HFF-Myc (cell line): ENCODE results near the gene DERL3.

Source experiments
- DNase-seq: peaks from one replicate; pipeline ENCODE4 v3.0.0-alpha.2; 2011; ENCODE audit warnings: low read depth; ENCODE audit errors: extremely low read depth
- H3K4me3 ChIP-seq: replicated peaks from 2 replicates; pipeline ENCODE4 v1.5.1; 2011; ENCODE audit warnings: low read depth, mild to moderate bottlenecking, control low read depth, low read length
- TF ChIP-seq, protein P1 (sequence below): IDR thresholded peaks from 2 replicates; pipeline ENCODE4 v1.5.1; 2012; ENCODE audit warnings: mild to moderate bottlenecking, low read depth, low read length, control low read depth; ENCODE audit errors: missing control alignments

DERL3 gene

DNA sequence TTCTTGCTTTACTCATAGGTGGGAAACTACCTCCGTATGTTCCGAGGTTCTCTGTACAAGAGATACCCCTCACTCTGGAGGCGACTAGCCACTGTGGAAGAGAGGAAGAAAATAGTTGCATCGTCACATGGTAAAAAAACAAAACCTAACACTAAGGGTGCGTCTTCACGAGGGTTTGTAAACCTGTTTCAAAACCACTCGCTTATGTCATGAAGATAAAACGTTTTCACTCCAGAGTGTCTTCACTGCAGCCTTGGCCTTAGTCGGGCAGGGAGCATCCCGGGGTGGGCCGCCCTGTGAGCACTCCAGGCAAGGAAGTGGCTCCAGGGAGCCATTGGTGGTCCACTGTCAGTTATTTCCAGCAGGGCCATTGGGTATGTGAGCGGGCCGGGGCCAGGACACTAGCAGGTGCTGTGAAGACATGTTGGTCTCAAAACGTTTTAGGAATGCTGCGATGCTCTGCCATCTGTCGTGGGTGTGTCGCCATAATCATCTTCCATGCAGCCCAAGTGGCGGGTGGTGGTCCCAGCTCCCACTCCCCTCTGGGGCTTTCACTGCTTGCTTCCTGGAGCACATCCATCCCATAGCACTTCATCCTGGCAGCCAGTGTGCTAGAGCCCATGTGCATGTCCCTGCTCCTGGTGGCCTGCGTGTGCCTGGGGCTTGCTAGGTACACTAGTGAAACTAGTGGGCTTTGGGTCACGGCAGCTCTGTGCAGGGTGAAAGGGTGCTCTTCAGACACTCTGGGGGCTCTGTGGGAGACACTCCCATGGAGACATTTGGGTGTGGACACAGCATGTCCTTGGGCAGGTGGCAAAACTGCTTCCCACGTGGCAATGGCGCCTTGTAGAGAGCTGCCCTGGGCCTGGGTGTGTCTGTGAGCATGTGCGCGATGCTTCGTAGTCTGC, 46.8 kb downstream of the DERL3 start:
- TF ChIP-seq, protein P1, sequence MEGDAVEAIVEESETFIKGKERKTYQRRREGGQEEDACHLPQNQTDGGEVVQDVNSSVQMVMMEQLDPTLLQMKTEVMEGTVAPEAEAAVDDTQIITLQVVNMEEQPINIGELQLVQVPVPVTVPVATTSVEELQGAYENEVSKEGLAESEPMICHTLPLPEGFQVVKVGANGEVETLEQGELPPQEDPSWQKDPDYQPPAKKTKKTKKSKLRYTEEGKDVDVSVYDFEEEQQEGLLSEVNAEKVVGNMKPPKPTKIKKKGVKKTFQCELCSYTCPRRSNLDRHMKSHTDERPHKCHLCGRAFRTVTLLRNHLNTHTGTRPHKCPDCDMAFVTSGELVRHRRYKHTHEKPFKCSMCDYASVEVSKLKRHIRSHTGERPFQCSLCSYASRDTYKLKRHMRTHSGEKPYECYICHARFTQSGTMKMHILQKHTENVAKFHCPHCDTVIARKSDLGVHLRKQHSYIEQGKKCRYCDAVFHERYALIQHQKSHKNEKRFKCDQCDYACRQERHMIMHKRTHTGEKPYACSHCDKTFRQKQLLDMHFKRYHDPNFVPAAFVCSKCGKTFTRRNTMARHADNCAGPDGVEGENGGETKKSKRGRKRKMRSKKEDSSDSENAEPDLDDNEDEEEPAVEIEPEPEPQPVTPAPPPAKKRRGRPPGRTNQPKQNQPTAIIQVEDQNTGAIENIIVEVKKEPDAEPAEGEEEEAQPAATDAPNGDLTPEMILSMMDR = no peak
- DNase-seq = no peak
- H3K4me3 ChIP-seq = peak overlapping the region; percentile 1; the same call in 1 of the 2 replicates

DNA sequence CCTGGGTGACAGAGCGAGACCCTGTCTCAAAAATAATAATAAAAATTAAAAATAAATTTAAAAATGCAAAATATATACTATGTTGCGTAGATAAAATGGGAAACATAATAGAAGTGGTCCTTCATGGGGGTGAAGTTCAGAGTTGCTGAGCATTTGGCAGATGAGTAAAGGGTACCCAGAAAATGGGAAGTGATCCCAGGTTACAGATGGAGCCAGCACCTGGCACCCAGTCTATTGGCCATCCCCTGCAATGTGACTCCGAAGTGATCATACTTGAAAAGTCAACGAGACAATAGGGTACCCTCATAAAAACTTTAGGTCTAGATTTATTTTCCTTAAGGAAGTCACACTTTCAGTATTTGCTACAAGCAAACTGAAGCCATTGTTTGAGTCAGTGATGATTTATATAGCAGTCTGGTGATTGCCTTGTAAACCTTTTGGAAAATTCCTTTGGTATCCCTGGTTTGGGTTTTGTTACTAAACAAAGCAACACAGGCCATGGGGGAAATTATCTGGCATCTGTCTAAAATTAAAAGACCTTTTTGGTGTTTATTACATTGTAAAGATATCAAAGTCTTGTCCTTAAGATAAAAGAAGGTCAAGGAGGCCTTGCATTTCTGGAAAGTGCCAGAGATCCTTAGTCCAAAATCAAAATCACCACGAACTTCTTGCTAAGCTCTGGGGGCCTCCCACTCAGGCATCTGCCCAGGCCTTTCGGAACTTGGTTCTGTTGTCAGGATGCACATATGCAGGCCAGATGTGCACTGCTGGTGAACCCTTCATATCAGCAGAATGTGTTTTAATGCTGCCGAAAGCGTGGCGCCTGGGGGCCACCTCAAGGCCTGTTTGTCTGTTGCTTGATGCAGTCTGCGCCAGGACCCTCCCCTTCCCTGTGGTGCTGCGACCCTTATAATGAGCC, 47.7 kb downstream of the DERL3 start:
- peak; percentile 94 for DNase-seq
- TF ChIP-seq, protein P1 = no peak
- peak overlapping the region; percentile 1; the same call in 1 of the 2 replicates for H3K4me3 ChIP-seq

DNA sequence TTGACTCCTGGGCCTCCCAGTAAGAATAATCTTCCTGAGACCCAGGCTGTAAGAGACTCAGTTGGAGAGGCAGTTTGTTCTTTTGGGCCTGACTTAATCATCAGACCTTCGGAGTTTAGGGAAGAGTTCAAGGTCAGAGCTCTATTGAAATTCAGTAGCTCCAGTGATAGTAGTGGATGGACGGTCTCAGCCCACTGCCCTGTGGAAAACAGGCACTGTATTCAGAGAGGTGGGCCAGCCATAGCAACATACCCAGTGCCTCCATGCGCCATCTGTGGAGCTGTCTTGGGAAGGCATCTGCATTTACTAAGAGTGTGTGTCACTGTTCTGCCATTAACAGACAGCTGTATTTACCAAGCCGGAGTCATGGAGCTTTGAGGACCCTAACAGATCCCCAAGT, 49.2 kb downstream of the DERL3 start:
- TF ChIP-seq, protein P1 = no peak
- DNase-seq = no peak
- H3K4me3 ChIP-seq = no peak overlapping the region

DNA sequence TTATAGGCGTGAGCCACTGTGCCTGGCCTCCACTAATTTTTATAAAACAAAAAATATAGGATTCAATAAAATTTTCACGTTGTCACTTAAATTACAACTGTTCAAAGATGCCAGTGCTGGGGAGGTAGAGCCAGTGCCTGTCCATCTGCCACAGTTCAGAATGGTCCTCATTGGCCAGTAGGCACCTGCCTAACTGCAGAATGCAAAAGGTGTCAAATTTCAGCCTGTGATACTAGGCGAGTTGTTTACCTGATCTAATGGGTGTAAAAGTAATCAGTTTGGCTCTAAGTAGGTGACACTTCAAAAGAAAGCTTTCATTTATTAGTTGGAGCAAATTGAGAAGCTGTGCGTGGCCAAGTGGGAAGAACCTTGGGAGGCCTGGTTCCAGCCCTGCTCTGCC, 49.7 kb downstream of the DERL3 start:
- TF ChIP-seq, protein P1 = no peak
- DNase-seq = no peak
- no peak overlapping the region for H3K4me3 ChIP-seq

DNA sequence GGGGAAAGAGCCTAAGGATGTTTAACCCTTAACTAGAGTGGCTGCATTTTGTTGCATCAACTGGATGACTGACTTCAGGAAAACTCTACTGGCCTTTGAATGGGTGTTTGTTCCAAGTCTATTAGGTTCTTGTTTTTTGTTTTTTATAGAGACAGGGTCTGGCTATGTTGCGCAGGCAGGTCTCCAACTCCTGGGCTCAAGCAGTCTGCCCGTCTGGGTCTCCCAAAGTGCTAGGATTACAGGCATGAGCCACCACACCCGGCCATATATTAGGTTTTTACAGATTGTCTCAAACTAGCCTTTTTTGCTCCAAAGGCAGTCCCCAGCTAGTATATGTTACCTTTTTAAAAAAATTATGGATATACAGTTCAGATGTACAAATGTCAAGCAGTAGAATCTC, 50.9 kb downstream of the DERL3 start:
- TF ChIP-seq, protein P1 = no peak
- DNase-seq = no peak
- peak overlapping the region; percentile 72 for H3K4me3 ChIP-seq

DNA sequence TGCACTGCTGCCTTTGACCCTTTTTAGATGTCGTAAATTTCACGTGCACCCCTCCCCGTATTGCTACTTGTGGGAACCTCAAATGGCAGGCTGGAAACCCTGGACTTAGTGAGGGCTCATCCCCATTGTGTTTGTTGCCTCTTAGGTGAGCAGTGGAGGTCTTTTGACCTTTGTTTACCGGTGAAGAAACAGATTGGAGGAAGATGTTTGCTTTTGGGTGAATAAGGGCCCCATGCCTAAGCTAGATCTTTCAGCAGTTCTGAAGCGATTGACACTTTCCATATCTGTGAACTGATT, 51.3 kb downstream of the DERL3 start:
- DNase-seq = no peak
- TF ChIP-seq, protein P1 = no peak
- H3K4me3 ChIP-seq = peak overlapping the region; percentile 72
